ENCODE data around the gene PCGF3. TPM values are rescaled to one million over a fixed set of nuclear protein-coding genes. Genes with fewer than 3 reads are reported as not detected.
"Not testable (repeated sequence)": the region's sequence is repeated elsewhere in the genome, so short reads cannot be mapped to it uniquely, and the experiment has no call there.

PCGF3 gene
- polyA plus RNA-seq, 3 donors = 60.9 to 88.3 (median 82.7) TPM

GRCh38 chr4:734951-735350 is 29.3 kb downstream of the PCGF3 start:
- DNase-seq = no peak

GRCh38 chr4:735583-735982 is 30.0 kb downstream of the PCGF3 start:
- DNase-seq = no peak

GRCh38 chr4:736561-736960 is 30.9 kb downstream of the PCGF3 start:
- not testable (repeated sequence) for DNase-seq

DNA sequence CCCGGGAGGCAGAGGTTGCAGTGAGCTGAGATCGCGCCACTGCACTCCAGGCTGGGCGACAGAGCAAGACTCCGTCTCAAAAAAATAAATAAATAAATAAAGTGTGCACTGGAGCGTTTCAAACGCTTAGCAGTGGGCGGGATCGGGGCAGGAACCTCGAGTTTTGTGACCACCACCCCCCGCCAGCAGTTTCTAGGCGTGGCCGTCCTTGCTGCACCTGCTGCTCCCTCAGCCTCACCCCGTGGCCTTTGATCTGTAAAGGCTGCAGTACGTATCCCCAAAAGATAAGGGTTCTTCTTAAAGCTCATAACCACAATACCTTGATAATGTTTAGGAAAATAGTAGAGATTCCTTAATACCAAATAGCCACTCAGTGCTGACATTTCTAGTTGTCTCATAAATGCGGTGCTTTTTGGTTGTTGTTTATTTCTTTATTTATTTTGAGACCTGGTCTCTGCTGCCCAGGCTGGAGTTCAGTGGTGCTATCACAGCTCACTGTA is 33.2 kb downstream of the PCGF3 start:
- no peak for DNase-seq

DNA sequence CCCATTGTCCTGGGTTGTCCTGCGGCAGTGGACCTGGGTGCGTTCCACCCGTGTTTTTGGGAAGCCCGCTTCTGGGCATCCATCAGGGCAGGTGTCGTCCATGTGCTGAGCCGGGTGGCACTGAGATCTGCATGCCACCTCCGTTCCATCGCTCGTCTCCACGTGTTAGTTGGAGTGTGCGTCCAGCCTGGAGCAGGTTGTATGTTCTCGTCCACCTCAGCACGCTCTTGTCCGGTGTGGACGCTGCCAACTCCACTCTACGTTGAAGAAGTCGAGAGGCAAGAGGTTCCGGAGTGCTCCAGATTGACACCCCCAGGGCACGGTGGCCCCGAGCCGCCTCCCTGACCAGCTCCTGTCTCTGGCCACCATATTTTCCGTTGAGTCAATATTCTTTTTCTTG is 33.9 kb downstream of the PCGF3 start:
- DNase-seq = no peak

DNA sequence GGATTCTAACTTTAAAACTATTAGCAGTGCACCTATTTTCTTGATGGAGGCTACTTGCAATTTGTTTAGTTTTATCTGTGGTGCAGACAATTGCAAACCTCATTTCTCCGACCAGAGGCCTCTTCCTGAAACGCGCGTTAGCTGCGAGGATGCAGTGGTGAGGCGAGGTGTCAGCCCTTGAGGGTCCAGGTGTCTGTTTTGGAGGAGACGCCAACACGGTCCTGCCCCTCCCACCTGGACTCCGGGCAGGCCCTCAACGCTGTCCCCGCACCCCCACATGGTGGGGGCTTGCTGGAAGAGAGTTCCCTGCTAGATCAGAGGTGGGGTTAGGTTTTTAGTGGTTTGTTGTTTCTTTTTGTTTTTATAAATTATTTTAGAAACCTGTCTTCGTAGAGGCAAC is 34.4 kb downstream of the PCGF3 start:
- no peak for DNase-seq

DNA sequence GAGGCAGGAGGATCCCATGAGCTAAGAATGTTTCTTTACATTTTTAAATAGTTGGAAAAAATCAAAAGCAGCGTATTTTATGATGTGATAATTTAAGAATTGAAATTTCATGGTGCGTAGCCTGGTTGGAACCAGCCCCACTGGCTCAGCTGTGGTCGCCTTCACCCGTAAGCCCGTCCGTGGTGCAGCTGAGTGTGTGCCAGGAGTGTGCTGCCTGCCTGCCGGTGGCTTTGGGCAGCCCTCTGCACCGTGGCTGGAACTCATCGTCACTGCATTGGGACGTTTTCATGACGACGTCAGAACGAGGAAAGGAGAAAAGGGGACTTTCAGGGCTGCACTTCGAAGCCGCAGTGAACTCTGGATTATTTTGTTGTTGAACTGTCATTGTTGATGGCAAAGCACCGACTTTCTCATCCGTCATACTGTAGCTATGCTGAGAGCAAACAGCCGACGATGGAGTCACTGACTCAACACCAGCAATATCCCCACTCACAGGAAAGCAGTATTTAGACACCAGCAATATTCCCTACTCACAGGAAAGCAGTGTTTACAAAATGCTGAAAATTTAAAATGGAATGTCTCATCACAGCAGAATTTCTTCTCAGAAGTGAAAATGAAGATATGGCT is 35.1 kb downstream of the PCGF3 start:
- DNase-seq = no peak

GRCh38 chr4:742096-742741 is 36.6 kb downstream of the PCGF3 start:
- DNase-seq = no peak

- no peak for DNase-seq
Measured at GRCh38 chr4:742742-743311, 37.2 kb downstream of the PCGF3 start.

DNA sequence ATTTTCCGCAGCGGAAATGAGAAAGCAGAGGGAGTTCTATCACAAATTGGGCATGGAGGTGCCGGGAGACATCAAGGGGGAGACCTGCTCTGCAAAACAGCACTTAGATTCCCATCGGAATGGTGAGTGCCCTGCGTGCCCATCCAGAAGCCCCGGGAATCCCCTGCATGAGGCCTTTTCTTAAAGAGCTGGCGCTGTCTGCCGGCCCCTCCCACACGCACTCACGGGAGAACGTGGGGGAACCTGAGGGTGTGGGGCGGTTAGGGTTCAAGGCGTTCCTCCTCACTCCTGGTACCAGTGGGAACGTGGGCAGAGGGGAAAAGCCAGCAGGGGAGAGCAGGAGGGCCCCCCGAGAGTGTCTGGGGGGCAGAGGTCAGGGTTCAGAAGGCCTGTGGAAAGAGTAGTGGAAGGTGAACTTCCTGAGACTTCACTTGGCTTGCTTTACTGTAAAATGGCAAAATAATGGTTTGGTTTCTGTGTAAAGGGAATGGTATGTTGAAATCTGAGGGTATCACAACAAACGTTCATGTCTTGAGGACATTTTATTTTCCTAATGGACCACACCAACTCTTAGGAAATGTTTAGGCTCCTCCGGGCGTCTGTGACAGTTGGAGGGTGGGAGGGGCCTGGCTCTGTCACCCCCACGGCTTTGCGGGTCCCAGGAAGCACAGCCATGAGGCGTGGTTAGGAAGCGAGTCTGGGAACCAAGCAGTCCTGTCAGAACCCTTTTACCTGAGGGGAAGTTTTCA is 38.0 kb downstream of the PCGF3 start:
- DNase-seq = no peak

DNA sequence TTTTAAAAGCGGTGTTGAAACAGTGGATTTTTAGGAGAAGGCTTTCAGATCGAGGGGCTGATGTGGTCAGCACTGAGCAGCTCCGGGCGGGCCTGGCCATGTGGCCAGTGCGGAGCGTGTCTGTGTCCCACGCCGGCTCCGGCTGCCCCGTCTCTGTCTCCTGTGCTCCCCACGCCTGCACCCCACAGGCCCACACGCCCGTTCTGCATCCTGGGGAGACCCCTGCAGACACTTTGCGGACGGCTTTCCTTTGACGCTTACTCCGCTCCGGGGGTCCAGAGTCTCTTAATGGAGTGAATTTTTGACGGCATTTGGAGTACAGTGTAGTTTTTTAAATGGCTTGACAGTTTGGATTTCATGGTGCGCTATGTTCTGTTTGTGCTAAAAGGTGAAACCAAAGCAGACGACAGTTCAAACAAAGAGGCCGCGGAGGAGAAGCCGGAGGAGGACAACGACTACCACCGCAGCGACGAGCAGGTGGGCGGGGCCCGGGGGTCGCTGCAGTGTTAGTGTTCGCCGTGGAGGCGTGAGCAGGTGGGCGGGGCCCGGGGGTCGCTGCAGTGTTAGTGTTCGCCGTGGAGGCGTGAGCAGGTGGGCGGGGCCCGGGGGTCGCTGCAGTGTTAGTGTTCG is 38.7 kb downstream of the PCGF3 start:
- no peak for DNase-seq

DNA sequence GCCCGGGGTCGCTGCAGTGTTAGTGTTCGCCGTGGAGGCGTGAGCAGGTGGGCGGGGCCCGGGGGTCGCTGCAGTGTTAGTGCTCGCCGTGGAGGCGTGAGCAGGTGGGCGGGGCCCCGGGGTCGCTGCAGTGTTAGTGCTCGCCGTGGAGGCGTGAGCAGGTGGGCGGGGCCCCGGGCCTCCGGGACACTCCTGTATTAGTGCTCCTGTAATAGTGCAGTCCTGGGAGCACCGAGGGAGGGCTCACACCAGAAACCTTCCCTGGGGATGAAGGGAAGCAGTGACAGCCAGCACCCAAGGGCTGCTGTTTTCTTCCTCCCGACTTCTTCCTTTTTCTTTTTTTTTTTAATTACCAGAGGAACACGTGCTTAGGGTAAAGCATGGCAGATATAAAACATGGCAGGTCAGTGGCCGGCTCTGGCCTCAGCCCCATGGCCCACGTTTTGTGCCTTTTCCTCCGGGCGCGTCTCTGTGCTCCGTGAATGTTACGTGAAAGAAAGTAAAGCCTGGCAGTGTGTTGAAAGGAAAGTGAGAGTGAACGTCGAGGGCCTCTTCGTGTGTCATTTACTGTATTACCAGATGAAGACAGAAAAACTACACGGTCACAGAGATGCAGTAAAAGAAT is 42.0 kb downstream of the PCGF3 start:
- DNase-seq = no peak

DNA sequence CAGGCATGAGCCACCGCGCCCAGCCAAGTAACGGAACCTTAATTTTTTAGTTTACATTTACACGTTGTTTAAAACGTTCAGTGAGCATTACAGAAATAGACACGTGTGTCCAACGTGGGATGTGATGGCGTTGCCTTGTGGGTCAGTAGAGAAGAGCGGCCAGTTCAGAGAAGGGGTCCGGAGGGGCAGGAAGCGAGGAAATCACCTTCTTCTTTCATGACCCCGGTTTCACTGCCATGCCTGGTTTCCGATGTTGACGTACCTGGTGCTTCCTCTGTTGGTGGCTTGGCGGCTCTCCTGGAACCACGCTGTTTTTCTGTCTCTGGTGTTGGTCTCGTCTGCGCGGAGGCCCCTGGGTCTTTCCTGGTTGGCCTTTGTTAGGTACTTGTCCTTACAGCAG is 42.8 kb downstream of the PCGF3 start:
- DNase-seq = no peak

DNA sequence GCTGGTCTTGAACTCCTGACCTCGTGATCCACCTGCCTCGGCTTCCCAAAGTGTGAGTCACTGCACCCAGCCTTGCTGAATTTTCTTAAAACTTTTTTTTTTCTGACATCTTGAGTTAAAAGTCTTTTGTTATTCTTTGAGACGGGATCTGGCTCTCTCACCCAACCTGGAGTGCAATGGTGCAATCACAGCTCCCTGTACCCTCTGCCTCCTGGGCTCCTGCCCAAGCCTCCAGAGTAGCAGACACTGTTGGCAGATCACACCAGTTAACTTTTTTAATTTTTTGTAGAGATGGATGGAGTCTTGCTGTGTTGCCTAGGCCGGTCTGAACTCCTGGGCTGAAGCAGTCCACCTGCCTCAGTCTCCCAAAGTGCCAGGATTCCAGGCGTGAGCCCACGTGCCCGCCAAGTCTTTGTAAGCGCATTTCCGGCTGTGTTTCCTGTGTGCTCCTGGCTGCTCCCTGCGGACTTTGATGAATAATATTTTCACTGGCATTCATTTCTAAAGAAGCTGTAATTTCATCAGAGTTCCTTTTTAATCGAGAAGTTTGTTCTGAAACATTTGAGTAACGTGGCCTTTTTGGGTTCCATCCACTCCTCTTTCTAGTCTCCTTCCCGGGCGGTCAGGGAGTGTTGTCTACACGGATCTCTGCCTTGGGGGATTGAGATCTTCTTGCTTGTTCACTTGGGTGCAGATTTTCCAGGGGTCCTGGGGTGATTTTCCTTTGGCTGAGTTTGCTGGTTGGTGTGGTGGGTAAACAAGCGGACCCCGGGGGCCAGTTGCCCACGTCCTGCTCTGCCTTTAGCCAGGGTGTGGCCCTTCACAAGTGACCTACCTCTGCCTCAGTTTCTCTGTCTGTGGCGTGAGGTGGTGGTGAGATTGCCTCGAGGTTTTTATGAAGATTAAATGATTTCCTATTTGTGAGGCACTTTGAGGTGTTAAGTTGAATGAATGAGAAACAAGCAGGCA is 44.4 kb downstream of the PCGF3 start:
- DNase-seq = no peak

DNA sequence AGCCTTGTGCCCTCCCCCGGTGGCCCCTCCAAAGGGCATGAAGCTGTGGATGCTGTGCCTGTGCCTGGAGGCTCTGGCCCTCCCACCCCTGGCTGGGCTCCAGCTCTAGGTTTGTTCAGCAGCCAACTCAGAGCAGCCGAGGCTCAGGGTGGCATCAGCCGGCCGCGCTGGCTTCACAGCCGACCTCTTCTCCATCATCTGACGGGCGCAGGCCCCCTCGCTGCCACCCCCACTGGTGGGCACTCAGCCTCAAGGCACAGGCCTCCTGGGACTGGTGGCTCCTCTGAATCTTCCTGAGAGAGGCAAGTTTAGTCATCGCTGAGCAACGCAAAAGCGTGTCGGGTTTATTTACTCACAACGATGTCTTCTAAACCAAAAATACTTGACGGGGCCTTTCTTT is 46.0 kb downstream of the PCGF3 start:
- DNase-seq = no peak

DNA sequence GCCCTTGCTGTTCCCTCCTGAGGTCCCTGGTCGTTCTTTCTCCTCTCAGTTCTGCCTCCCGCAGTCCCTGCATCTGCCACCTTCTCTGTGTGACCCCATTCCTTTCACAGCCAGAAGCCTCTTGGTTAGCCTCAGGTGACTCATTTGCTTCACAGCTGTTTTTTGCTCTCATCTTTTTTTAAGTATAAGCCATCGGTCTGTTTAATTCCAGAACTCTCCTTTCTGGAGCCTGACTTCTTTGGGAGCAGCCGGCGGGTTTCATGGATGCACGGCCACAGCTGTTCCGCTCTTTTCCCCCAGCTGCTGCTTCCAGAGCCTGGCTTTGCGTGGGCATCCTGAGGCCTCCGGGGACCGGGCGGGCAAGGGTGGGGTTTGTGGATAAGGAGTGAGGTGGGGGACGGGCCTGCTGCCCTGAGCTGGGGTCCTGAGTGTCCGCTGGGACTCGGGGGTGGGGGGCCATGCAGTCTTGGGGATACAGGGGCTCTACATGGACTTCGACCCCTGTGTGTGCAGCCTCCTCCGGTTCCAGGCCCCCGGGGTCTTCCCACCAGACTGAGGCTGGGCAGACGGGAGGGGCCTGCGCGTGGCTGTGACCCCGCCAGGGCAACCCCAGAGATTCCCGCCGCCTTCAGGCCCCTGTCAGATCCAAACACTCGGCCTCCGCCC is 46.7 kb downstream of the PCGF3 start:
- DNase-seq = no peak

- DNase-seq = not testable (repeated sequence)
Measured at GRCh38 chr4:753186-753585, 47.6 kb downstream of the PCGF3 start.

DNA sequence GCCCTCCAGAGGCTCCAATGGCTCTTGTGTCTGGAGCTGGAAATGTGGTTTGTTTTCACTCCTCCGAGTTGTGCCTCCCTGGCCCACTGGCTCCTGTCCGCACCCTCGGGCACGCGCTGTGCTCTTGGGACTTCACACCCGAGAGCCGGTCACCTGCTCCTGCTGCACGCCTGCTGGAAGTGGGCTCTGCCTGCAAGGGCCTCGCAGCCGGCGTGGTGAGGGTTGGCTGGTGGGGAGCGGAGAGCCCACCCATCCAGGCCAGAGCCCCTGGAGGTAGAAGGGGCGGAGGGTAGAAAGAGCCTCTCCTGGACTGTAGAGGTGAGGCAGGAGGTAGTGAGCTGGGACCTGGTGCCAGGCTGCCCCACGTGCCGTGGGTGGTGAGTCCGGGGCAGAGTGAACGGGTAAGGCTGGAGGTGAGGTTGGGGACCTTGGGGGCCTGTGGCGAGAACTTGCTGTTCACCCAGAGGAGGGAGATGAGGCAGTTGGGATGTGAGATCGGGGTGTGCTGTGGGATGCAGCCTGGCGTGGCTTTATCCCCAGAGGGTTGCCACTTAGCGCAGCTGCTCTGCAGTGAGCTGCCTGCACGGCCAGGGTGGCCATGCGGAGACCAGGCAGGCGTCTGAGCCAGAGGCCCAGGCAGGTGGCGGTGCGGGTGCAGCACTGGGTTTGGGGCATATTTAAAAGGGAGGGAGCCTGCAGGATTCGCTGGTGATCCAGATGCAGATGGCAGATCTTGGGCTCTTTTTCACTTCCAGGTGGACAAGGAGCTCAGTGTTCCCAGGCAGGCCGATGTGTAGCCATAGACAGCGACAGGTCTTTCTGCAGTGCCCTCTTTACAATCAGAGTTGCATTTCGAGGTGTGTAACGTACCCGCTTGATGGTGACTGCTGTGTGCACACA is 48.8 kb downstream of the PCGF3 start:
- no peak for DNase-seq

- no peak for DNase-seq
Measured at GRCh38 chr4:757111-757510, 51.5 kb downstream of the PCGF3 start.

Data from renal pelvis (tissue), 4 donors.